PC-3 (cell line): Measurements from ENCODE around the gene BGLAP. TPM values are rescaled to one million over a fixed set of nuclear protein-coding genes. Genes with fewer than 3 reads are reported as not detected.

Experiments
- ATAC-seq: fragments of 200-7000 bp; cut with Tn5 transposase; 2 replicates; pipeline ENCODE4 v1.9.1; 2020; ENCODE audit warnings: mild to moderate bottlenecking, moderate library complexity
- BruUV-seq: library from RNA; stranded (reverse); fragments of 400-500 nt; replicated peaks from 2 replicates; lab custom pipeline; 2021; lab: Mats Ljungman, UMichigan
- CTCF ChIA-PET: fragments of 300-600 bp; sonication (Branson Sonifier 250); formaldehyde crosslinking; loops from one replicate; lab custom pipeline; 2022; ENCODE audit warnings: antibody characterized with exemption; lab: Charles Lee
- POLR2A ChIA-PET: fragments of 300-600 bp; sonication (Branson Sonifier 250); formaldehyde crosslinking; loops from one replicate; lab custom pipeline; 2022; ENCODE audit warnings: antibody characterized with exemption; ENCODE audit not compliant: unreplicated experiment; lab: Charles Lee
- DNase-seq: peaks from one replicate; pipeline ENCODE4 v3.0.0-alpha.2; 2015
- H2AFZ ChIP-seq: fragments of 300-600 bp; sonication (generic); 2 replicates; pipeline ENCODE4 v1.6.0; 2016; ENCODE audit warnings: antibody characterized with exemption, low read length
- H3F3A ChIP-seq: fragments of 300-600 bp; sonication (generic); one replicate; pipeline ENCODE4 v1.6.0; 2017; ENCODE audit warnings: antibody characterized with exemption, low read length, control low read depth, mild to moderate bottlenecking; ENCODE audit not compliant: unreplicated experiment
- H3K27ac ChIP-seq: fragments of 300-600 bp; sonication (generic); 2 replicates; pipeline ENCODE4 v1.5.1; 2016; ENCODE audit warnings: mild to moderate bottlenecking, low read length
- H3K27me3 ChIP-seq: fragments of 300-600 bp; sonication (generic); 2 replicates; pipeline ENCODE4 v1.6.1; 2016; ENCODE audit warnings: low read length, mixed read lengths
- H3K36me3 ChIP-seq: fragments of 300-600 bp; sonication (generic); 2 replicates; pipeline ENCODE4 v1.6.1; 2016; ENCODE audit warnings: low read depth, mixed run types, low read length, mixed read lengths
- H3K4me1 ChIP-seq: fragments of 300-600 bp; sonication (generic); 2 replicates; pipeline ENCODE4 v1.5.1; 2016; ENCODE audit warnings: low read length; ENCODE audit not compliant: insufficient read depth
- H3K4me2 ChIP-seq: fragments of 300-600 bp; sonication (generic); 2 replicates; pipeline ENCODE4 v1.6.0; 2016; ENCODE audit warnings: low read length
- H3K4me3 ChIP-seq: fragments of 300-600 bp; sonication (generic); 2 replicates; pipeline ENCODE4 v1.5.1; 2016; ENCODE audit warnings: mild to moderate bottlenecking, low read length, mixed read lengths
- H3K79me2 ChIP-seq: fragments of 300-600 bp; sonication (generic); 2 replicates; pipeline ENCODE4 v1.6.1; 2017; ENCODE audit warnings: low read length, mixed read lengths
- H3K9ac ChIP-seq: fragments of 300-600 bp; sonication (generic); 2 replicates; pipeline ENCODE4 v1.6.0; 2016; ENCODE audit warnings: mild to moderate bottlenecking, low read length
- H3K9me2 ChIP-seq: fragments of 300-600 bp; sonication (generic); replicated peaks from 2 replicates; pipeline ENCODE4 v1.6.1; 2016; ENCODE audit warnings: mixed run types, low read length, mixed read lengths
- H3K9me3 ChIP-seq: fragments of 300-600 bp; sonication (generic); 2 replicates; pipeline ENCODE4 v1.6.1; 2016; ENCODE audit warnings: low read length, mixed read lengths
- H4K20me1 ChIP-seq: fragments of 300-600 bp; sonication (generic); 2 replicates; pipeline ENCODE4 v1.6.1; 2016; ENCODE audit warnings: low read length, mixed read lengths
- EZH2 ChIP-seq: fragments of 300-600 bp; sonication (generic); IDR thresholded peaks from one replicate; pipeline ENCODE4 v1.6.1; 2017; ENCODE audit warnings: antibody characterized with exemption, mild to moderate bottlenecking, low read length; ENCODE audit not compliant: unreplicated experiment
- EZH2phosphoT487 ChIP-seq: fragments of 300-600 bp; sonication (generic); IDR thresholded peaks from 2 replicates; pipeline ENCODE4 v1.6.1; 2018; ENCODE audit warnings: mild to moderate bottlenecking, antibody characterized with exemption, low read length, borderline replicate concordance
- intact Hi-C: fragments of 100-400 bp; cut with micrococcal nuclease; formaldehyde crosslinking; loops from 2 replicates; pipeline ENCODE4 v1.9.0; 2023
- total RNA-seq: library from RNA; depleted of rRNA; stranded (reverse); fragments of >200 nt; gene quantifications from 2 replicates; pipeline ENCODE4 v1.2.3, GENCODE V29; 2014
- TF ChIP-seq, protein P1 (sequence below): fragments of 300-600 bp; sonication (generic); conservative IDR thresholded peaks from 2 replicates; pipeline ENCODE4 v1.5.1; 2017; ENCODE audit warnings: antibody characterized with exemption, low read depth, mild to moderate bottlenecking, low read length

The BGLAP gene
- total RNA-seq, 1 experiment from 2014 or later = 2.5 TPM

DNA sequence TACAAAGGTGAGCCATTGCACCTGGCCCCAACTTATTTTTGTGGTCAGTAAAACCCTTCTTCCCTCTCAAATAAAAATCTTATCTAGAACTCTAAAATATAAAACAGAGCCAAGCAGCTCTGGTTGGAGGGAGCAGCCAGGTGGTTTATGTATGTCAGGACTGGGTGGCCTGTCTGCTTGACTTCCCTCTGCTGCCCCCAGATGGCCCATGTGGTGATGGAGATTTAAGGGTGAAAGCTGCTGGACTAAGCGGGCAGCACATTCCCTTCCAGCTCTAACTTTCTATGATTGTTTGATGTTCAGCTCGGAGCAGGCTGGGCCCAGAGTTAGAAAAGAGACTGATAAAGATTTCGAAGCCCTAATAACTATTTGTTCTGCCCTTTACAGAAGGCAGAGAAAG is 17.8 kb downstream of the BGLAP start:
- H3K4me3 ChIP-seq = no peak overlapping the region
- peaks cover 3% of the 10 kb centered on the region; the same call in 1 of the 2 replicates for H3K79me2 ChIP-seq
- BruUV-seq = no TSS peak
- no peak for DNase-seq
- H3K9me3 ChIP-seq = no peaks in the 10 kb centered on the region
- H3K4me2 ChIP-seq = no peak overlapping the region
- ChIA-PET CTCF (no interaction called here), POLR2A (no interaction called here)
- H3K9me2 ChIP-seq = no peaks in the 10 kb centered on the region
- 0 out of 2 replicates have a peak, but pooled peaks cover 4% of the 10 kb centered on the region for H4K20me1 ChIP-seq
- H3F3A ChIP-seq = peaks cover 9% of the 10 kb centered on the region
- TF ChIP-seq, protein P1, sequence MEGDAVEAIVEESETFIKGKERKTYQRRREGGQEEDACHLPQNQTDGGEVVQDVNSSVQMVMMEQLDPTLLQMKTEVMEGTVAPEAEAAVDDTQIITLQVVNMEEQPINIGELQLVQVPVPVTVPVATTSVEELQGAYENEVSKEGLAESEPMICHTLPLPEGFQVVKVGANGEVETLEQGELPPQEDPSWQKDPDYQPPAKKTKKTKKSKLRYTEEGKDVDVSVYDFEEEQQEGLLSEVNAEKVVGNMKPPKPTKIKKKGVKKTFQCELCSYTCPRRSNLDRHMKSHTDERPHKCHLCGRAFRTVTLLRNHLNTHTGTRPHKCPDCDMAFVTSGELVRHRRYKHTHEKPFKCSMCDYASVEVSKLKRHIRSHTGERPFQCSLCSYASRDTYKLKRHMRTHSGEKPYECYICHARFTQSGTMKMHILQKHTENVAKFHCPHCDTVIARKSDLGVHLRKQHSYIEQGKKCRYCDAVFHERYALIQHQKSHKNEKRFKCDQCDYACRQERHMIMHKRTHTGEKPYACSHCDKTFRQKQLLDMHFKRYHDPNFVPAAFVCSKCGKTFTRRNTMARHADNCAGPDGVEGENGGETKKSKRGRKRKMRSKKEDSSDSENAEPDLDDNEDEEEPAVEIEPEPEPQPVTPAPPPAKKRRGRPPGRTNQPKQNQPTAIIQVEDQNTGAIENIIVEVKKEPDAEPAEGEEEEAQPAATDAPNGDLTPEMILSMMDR = peak; percentile 40; the same call in 1 of the 2 replicates
- TF ChIP-seq EZH2phosphoT487 = no peak
- ATAC-seq = no peak
- H3K36me3 ChIP-seq = peaks cover 68% of the 10 kb centered on the region
- no peak overlapping the region for H2AFZ ChIP-seq
- H3K27ac ChIP-seq = no peak overlapping the region
- no peaks in the 10 kb centered on the region for H3K27me3 ChIP-seq
- peaks cover 25% of the 10 kb centered on the region for H3K4me1 ChIP-seq
- intact Hi-C loops = no loop called here
- H3K9ac ChIP-seq = no peak overlapping the region

DNA sequence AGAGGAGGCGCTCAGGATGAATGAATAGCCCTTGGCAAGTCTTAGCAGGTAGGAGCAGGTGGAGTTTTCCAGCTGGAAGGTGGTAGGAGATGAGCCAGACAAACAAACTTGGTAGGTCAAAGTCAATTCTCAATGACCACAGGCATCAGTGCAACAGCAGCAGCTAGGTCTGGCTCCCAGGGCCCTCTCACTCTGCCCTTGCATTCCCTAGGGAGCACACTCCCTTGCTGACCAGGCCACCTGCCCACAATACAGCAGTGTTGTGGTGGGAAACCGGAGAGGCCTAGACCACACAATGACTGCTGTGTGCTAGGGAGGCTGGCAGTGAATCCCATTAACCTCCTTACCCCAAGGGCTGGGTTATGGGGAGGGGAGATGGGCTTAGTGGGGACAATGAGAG is 18.9 kb downstream of the BGLAP start:
- no peak overlapping the region for H3K4me2 ChIP-seq
- H3K79me2 ChIP-seq = peaks cover 3% of the 10 kb centered on the region; the same call in 1 of the 2 replicates
- CTCF ChIA-PET = no interaction called here
- peaks cover 9% of the 10 kb centered on the region for H3F3A ChIP-seq
- 0 out of 2 replicates have a peak, but pooled peaks cover 4% of the 10 kb centered on the region for H4K20me1 ChIP-seq
- POLR2A ChIA-PET = no interaction called here
- ATAC-seq (no peak), DNase-seq (no peak)
- no peaks in the 10 kb centered on the region for H3K9me2 ChIP-seq
- H3K4me3 ChIP-seq = no peak overlapping the region
- no peak for TF ChIP-seq EZH2
- TF ChIP-seq, protein P1 = no peak
- no peak for TF ChIP-seq EZH2phosphoT487
- no peak overlapping the region for H2AFZ ChIP-seq
- peaks cover 25% of the 10 kb centered on the region for H3K4me1 ChIP-seq
- BruUV-seq = no TSS peak
- H3K27ac ChIP-seq = no peak overlapping the region
- no peaks in the 10 kb centered on the region for H3K27me3 ChIP-seq
- H3K36me3 ChIP-seq = peaks cover 74% of the 10 kb centered on the region
- H3K9me3 ChIP-seq = no peaks in the 10 kb centered on the region
- no peak overlapping the region for H3K9ac ChIP-seq
- intact Hi-C loops = no loop called here

DNA sequence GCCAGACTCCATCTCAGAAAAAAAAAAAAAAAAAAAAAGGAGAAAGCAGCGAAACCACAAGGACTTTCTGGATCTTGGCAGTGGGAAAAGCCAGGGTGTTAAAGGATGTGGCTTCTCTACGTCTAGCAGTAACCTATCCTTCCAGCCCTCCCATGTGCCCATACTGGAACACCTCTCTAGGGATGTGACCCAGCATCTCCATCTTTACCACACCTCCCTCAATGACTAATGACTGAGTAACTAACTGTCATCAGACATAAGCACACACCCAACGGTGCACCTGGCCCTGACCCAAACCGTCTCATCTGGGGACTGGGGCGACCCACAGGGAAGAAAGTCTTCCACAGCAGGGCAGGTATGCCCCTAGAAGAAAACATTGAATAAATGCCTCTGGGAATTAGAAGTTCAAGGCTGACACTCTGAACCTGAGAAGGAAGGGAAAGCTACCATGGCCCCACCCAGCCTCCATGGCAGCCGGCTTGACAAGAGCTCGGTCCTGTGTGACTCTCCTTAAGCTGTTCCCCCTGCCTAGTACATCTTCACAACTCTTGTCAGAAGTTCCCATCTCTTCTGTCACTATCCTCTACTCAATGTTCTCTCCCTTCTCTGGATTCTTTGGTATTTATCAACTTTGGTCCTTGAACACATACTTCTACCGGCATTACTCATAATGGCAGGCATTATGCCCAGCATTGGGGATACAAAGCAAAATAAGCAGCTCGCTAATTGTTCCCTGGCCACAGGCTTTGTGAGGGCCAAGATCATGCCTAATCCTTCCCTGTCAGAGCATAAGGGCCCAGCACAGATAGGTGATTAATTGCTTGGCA is 20.7 kb downstream of the BGLAP start:
- peaks cover 12% of the 10 kb centered on the region for H3F3A ChIP-seq
- TF ChIP-seq EZH2 = no peak
- TF ChIP-seq, protein P1 = no peak
- no peak for TF ChIP-seq EZH2phosphoT487
- H3K36me3 ChIP-seq = peaks cover 77% of the 10 kb centered on the region
- H3K9ac ChIP-seq = peak overlapping the region; percentile 39
- H3K9me2 ChIP-seq = no peaks in the 10 kb centered on the region
- intact Hi-C loops = loop anchor here (1.0 kb wide), 1 partner anchor 20 kb away; the partner anchor contains the start of gene SMG5
- DNase-seq (peak; percentile 98), ATAC-seq (peak; percentile 85)
- peaks cover 3% of the 10 kb centered on the region; the same call in 1 of the 2 replicates for H3K79me2 ChIP-seq
- no peak overlapping the region for H2AFZ ChIP-seq
- H3K4me2 ChIP-seq = peak overlapping the region; percentile 74
- H3K27ac ChIP-seq = peak overlapping the region; percentile 91
- H3K27me3 ChIP-seq = no peaks in the 10 kb centered on the region
- H3K4me1 ChIP-seq = peaks cover 25% of the 10 kb centered on the region
- BruUV-seq = no TSS peak
- CTCF ChIA-PET = no interaction called here
- POLR2A ChIA-PET = interaction anchor here (1.0 kb wide), 1 partner anchor 20 kb away, joined by 3 read pairs; the partner anchor contains the start of gene SMG5
- H4K20me1 ChIP-seq = 0 out of 2 replicates have a peak, but pooled peaks cover 4% of the 10 kb centered on the region
- peak overlapping the region; percentile 16; the same call in 1 of the 2 replicates for H3K4me3 ChIP-seq
- H3K9me3 ChIP-seq = no peaks in the 10 kb centered on the region
